ENCODE results near the gene HOMER1.

Gene HOMER1

DNA sequence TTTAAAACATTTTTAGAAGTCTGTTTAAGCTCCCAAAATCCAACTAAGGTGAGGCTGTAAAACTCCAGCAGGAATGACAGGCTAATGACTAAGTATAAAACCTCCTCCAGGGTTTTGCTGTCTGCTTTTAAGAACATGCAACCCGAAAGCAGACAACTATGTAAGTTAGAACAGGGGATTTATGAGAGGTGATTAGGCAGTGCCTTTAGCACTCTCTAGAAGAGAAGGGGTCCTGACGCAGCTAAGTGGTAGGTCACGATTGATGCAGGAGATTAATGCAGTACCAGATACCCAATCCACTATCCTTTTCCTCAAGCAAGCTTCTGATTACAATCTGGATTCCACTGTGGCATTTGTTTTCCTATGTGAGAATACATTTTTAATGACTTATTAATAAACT lies 25.9 kb downstream of the HOMER1 start:
- DNase-seq, result no peak

DNA sequence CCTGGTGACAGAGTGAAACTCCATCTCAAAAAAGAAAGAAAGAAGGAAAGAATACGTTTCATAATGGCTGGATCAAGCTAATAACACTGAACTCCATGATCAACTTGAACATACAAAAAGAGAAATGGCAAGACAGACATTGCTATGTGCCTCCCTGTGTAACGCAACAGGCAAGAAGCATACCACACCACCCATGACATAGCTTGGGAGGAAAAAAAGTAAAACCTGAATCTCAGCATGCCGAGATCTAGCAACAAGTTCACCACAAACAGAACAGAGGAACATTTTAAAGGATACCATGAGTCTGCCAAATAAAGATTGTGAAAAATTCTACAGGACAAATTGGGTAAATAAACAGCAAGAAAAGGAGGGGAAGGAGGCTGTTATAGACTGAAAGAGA lies 26.7 kb downstream of the HOMER1 start:
- no peak for DNase-seq

DNA sequence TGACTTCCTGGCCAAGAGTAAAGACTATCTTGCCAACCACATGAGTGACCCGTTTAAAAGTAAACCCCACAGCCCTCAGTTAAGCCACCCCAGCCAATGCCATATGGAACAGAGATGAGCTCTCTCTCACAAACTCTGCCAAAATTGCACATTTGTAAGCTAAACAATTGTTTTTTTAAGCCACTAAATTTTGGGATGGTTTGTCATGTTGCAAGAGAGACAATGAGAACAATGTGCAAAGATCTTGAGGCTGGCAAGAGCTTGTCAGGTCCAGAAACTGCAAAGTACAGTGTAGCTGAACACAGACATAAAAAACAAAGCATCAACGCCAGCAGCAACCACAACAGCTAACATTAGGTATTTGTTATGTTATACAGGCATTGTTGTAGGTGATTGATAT lies 27.8 kb downstream of the HOMER1 start:
- no peak for DNase-seq

DNA sequence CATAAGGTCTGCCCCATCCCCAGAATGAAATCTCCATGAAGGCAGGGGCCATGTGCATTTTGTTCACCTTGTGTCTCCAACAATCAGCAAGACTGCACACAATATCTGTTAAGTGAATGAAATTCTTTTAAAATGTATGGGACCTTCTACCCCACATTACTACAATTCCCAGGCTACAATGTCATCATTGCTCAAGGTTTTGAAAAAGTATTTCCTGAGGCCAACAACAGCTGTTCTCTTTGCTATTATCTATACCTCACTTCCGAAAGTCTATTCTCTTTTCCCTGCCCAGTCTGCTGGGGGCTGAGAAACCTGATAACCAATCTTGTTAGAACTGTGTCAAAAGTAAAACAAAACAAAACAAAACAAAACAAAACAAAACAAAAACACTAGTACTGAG lies 29.2 kb downstream of the HOMER1 start:
- DNase-seq, result no peak

DNA sequence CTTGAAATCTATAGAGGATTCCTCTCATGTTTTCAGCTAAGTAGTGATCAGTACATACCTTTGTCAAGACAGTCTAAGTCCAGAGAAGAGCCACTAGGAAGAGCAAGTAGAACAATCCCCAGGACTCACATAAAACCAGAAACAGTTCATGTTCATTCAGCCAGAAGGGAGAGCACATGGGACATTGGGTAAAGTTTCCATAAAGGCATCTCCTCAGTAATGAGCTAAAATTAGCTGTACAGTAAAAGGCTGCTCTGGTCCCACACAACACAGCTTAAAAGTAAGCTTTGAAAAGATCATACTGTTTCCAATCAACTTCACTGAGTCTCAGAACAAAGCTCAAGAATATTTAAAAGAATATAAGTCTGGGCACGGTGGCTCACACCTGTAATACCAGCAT lies 32.4 kb downstream of the HOMER1 start:
- no peak for DNase-seq

DNA sequence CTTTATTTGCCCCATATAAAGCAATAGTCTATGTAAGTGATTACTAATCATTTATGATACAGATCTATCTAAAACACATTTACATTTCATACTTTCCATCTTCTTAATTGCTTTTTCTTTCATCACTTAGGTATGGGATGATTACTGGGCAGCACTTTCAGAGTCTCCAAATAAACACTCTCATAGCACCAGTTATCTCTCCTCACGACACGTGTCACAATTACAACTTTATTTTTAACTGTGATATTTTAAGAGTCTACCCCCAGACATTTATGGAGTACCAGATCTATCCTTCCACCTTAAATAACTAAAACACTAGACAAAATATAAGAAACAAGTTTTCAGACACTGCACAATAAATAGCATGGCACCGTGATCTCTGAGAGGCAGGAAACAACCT lies 32.9 kb downstream of the HOMER1 start:
- DNase-seq, result no peak

DNA sequence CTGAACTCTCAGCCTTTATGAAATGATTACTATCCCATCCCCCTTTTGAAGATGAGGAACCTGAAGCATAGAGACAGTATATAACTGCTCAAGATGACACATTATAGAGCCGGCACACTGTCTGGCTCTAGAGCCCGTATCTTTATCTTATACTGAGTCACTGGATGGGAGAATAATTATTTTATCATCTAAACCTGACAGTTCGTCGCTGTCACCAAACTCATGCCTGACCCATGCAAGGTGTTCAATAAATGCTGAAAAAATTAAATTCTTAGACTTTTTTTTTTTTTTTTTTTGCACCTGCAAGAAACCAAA lies 38.8 kb downstream of the HOMER1 start:
- DNase-seq, result no peak

DNA sequence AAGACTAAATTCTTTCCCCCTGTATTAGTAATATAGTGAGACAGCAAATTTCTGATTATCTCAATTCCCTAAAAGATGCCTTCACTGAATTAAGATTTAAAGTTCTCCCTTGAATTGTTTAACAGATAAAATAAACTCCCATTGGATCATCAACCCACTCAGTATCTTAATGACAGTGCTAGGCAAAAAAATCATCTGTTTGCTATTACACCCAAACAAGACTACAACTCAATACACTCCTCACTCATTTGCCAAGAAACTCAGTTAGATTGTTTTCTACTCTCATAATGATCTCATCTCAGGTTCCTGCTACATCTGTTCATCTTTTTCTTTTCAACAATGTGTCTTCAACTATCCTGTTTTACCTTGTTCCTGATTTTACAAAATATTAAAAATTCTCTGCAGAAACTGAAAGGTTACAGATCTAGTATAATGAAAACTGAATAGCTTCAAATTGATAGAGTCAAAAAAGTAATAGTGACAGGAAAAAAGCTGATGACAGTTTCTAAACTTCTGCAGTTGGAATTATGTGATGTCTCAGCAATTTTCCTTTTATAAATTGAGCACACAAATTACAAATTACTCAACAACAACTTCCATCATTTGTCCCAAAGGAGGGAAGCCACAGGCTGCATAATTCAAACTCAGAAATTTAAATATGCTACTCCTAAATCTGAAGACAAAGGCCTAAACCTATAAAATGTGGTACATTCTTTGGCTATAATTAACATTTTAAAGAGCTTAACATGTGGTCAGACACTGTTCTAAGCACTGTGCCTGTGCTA lies 39.4 kb downstream of the HOMER1 start:
- no peak for DNase-seq

DNA sequence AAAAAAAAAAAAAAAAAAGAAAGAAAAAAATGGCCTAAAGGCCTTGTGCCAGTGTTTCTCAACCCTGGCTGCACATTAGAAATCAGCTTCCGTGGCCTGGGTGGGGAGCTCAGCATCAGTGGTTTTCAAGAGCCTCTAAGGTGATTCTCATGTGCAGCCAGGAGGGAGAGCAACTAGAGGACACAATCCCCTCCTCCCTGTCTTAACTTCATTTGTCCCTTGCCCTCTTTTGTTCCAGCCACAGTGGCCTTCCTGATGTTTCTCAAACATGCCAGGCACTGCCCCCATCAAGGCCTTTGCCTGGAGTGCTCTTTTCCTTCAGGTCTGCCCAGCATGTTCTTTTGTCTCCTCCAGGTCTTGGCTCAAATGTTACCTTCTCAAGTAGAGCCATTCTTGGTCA lies 42.4 kb downstream of the HOMER1 start:
- no peak for DNase-seq

DNA sequence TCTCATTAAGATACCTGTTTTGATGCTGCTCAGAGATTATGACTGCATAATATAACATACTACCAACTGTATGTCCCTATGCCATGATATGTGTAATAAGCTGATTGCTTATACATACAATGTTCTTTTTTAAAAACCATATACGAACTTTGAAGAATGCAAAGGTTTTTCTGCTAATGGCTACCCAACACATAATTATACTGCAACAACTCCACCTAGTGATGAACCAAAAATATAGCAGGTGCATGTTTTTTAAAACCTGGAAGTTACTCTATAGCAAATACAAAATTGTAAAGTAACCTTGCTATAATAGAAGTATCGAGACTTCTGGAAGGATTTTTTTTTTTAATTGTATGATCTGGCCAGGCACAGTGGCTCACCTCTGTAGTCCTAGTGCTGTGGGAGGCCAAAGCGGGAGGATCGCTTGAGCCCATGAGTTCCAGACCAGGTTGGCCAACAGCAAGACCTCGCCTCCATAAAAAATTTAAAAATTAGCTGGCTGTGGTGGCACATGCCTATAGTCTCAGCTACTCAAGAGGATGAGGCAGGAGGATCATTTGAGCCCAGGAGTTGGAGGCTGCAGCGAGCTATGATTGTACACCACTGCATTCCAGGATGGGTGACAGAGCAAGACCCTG lies 49.1 kb downstream of the HOMER1 start:
- peak; percentile 3 for DNase-seq

DNA sequence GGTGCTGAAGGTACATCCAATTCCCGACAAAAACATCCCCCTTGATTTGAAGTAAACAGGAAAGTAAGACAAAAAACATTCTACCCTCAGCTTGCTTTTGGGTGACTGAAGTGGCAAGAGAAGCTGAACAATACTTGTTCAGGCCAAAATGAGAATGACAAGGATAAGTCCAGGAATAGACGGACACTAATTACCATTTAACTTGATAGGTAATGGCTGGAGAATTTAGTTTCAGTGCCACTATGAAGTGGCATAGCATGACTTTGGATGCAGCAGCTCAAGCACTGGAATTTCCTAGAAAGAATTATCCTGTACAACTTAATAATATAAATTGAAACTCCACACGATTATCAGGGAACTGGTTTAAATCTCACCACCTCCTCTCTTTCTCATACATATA lies 49.7 kb downstream of the HOMER1 start:
- no peak for DNase-seq

DNA sequence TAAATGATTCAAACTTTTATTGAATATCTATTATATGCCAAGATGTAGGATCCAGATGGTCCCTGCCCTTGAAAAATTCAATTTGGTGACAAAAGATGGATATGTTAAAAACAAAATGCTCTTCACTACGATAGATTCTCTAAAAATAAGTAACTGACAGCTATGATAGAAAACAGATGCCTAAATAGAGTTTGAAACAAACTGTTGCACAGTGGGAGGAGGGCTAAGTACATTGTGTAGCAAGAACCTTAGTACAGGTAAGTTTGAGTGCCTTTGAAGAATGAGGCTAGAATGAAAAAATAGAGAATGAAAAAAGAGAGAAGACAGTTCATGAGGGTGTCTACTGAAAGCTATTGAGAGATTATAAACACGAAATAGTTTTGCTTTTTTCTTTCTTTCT lies 54.3 kb downstream of the HOMER1 start:
- no peak for DNase-seq

DNA sequence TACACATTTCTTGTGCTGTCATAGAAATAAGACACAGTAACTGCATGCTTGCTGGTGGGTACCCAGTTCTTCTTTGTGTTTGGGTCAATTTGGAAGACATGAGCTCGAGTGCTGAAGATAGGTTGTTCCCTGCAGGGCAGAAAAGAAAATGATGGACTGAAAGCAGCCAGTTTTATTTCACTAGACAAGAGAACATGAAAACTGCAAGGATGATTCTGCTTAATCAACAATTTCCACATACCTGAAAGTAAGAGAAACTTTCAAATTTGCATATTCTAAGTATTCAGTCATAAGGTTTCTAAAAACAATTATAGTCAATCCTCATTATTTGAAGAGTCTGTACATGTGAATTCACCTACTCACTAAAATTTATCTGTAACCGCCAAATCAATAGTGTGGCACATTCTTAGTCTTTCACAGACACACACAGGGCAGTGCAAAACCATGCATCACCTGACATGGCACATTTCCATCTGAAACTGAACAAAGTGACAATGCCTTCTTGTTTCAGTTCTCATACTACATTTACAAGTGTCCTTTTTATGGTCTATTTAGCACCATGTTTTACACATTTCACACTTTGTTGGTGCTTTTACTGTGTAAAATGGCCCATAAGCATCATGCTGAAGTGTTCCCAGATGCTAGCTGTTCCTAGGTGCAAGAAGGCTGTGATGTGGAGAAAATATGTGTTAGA lies 56.9 kb downstream of the HOMER1 start:
- DNase-seq, result no peak

DNA sequence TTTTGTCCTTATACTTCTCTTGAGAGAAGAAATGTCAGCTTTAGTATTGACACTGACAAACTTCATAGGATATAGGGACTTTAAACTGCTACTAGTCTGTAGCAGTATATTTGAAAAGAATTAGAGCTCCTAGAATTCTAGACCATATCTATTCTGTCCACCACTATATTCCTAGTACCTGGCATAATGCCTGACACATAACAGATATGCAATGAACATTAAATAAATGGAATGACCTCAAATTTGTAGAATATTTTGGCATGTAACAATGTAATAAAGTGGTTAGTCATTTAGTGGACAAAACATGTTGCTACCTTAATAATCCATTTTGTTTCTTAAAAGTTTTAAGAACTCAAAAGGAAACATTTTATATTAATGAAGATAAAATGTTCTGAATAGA lies 57.5 kb downstream of the HOMER1 start:
- no peak for DNase-seq

DNA sequence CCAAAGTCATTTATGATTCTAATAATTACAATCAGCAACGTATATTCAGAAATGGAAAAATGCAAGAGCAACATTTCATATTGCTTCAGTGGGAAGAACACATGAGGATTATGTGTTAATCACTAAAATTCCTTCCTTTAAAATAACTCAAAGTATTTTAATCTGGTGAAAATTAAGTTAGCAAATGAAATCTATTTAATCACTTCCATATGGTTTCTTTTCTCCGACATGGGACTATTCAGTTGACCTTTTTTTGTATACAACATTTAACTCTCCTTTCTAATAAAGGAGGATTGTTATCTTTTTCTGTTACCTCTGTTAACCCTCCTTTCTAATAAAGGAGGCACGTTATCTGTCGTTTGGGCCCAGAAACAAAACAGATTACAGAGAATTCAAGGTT lies 59.9 kb downstream of the HOMER1 start:
- DNase-seq, result no peak

DNA sequence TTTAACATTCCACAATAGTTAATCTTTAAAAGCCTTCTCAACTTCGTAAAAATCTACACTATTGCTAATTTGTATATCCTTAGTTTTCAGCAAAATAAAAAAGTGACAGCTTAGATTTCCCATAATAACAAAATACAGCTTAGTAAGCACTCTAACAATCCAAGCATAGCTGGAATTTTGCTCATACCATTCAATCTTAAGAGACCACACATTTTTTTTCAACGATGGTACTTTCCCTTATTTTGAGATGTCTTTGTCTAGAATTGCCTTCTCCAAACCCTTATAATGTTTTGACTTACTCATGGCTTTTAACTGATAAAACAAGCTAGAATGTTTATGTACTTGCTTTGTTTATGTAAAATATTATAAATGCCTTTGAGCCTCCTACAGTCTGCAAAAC lies 65.6 kb downstream of the HOMER1 start:
- DNase-seq, result no peak

DNA sequence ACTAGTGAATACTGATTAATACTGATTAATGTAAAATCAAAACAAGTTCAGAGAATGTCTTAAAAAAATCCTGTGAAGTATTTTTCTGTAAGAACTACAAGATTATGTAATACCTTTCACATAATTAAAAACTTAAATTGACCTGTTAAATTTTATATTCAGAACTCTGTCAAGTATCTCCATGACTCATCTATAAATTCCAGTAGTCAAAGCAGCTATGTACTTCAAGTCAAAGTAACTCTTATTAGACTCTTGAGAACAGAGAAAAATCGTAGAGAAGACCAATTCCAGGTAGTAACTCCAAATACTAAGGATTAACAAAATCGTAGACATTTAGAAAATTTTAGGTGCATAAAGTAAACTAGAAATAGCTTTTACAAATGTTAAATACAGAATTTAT lies 77.1 kb downstream of the HOMER1 start:
- DNase-seq, result no peak

DNA sequence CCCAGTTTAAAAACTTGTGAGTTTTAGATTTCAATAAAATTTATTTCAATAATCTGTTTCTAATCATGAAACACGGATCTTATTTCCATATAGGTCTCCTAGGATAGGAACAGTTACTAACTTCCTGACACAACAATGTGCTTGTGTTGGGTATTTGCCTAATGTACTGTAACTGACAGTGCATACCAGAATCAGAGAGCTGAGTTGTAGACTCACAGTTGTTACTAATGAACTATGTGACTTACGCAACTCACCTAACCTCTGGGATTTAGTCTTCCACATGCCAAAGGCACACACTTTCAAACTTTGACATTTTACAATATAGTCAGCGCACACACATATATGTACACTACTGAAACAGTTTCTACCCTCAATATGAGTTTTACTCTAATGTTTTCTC lies 77.7 kb downstream of the HOMER1 start:
- DNase-seq, result no peak

DNA sequence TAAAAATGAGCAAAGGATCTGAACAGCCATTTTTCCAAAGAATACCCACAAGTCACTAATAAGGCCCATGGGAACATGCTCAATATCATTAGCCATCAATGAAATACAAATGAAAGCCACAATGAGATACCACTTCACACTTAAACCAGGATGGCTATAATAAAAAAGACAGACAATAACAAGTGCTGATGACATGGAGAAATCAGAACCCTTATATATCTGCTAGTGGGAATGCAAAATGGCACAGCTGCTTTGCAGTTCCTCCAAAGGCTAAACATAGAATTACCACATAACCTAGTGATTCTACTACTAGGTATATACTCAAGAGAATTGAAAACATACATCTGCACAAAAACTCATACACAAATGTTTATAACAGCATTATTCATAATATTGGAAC lies 83.7 kb downstream of the HOMER1 start:
- DNase-seq, result no peak

DNA sequence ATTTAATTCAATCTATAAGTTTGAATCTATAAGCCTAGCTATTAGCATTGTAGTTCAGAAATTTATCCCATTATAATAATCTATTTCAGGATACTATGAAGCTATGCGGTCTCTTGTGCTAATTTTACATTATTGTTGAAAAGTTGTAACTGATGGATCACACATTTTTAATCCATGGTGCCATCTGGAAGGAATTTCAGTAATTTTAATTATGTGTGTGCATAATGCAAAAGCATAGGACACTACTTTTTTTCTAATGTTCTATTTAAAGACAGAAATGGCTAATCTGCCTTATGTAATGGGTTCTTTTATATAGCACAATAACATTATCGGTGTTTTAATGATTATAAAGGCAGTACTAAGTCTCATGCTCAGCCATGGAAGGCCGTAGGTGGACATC lies 90.6 kb downstream of the HOMER1 start:
- no peak for DNase-seq

DNA sequence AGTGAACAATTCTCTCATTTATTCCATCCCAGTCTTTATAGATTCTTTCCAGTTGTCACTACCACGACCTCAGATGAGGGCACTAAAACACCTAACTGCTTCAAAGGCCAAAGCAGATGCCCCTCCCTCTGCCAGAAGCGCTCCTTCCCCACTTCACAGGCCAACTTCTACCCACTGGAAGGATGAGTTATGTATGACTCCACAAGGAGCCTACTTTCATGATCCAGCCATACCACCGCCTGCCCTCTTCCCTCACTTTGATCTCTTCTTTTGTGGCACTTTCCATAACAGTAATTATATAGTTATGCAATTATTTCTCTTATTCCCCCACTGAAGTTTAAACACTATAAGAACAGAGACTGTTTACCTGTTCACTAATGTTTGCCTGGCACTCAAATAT lies 93.7 kb downstream of the HOMER1 start:
- no peak for DNase-seq

DNA sequence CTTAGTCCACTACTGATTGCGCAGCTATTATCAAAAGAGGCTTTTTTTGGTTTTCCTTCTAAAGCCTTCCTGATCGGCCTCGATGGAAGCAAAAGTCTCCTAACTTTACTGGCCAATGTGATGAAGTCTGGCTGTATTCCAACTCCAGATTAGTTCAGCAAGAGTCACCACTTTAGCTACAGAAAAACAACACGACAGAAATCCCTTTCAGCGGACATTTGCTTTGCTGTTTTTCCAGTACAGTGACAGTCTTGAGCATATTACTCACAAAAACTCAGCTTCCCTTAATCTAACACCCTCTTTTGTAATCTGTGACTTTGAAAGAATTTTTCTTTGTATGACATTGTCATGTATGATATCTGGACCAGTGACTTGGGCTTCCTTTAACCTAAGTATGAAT lies 95.7 kb downstream of the HOMER1 start:
- peak; percentile 14 for DNase-seq

DNA sequence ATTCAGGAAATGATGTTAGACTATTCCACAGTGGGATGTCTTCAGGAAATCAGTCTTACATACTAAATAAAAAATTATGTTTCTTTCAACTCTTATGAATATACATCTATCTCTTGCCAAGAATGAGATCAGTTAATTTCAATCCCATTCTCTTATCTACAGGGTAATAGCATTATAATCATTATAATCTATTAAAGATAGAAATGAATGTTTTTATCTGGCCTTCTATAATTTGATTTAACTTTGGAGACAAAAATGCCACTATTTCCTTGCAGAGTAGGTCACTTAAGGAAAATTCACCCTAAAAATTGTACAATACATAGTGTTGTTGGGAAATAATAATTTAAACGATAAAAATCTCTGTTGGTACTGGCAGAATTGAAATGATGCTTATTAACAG lies 96.4 kb downstream of the HOMER1 start:
- no peak for DNase-seq

DNA sequence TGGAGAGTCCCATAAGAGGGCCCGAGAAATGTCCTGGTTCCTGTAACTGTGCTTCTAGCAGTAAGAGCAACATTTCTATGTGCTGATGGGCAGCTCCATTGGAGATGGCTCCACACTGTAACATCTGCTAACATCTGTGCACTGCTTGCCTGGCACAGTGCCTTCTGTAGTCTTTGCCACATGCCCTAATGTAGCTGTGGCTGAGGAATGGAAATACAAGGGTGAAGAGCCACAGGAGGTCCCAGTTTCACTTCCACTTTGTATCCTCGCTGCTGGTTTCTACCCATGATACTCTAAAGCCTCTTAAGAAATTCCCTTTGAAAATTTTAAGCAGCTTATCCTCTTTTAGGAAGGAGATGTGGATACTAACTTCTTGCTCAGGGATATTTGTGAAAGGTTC lies 97.4 kb downstream of the HOMER1 start:
- no peak for DNase-seq

DNA sequence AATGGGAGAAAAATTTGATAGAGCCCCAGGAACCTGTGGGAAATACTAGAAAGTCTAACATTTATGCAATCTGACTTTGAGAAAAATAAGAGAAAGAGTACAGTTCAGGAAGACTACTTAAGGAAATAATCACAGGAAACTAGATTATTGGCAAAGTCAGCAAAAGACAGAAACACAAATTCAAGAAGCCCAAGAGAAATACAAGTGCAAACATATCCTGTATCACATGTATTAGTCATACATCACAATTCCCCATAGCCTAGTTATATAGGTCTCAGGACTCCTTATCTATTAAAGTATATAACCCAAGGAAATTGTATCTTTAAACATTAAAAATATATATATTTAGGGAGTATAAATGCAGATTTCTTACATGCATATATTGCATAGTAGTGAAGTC lies 100.8 kb downstream of the HOMER1 start:
- DNase-seq, result no peak
